Left lung (tissue), 10 donors: ENCODE results near the gene LGALS3BP. TPM values are rescaled to one million over a fixed set of nuclear protein-coding genes. Genes with fewer than 3 reads are reported as not detected.

Source experiments
- ATAC-seq: fragments of 200-7000 bp; cut with Tn5 transposase; one replicate; pipeline ENCODE4 v1.9.1; 2020; ENCODE audit warnings: moderate library complexity
- DNase-seq, 4 donors: peaks; one replicate each; pipeline ENCODE4 v3.0.0-alpha.2; 2013 to 2020
- H3K27ac ChIP-seq, 2 donors: fragments of 200-600 bp; sonication (generic) in 1 of 2; one replicate each; pipeline versions ENCODE4 v1.5.0 to v1.8.0; 2020 to 2021
- H3K27me3 ChIP-seq, 2 donors: fragments of 200-600 bp; sonication (generic) in 1 of 2; one replicate each; pipeline versions ENCODE4 v1.5.0 to v1.8.0; 2020 to 2021
- H3K36me3 ChIP-seq, 2 donors: fragments of 200-600 bp; sonication (generic) in 1 of 2; one replicate each; pipeline versions ENCODE4 v1.5.0 to v1.8.0; 2020 to 2021
- H3K4me1 ChIP-seq, 2 donors: fragments of 200-600 bp; one replicate each; pipeline ENCODE4 v1.8.0; 2021
- H3K4me3 ChIP-seq, 2 donors: fragments of 200-600 bp; sonication (generic) in 1 of 2; one replicate each; pipeline versions ENCODE4 v1.5.0 to v1.8.0; 2020 to 2021; ENCODE audit warnings: mild to moderate bottlenecking in 1 of 2
- H3K9me3 ChIP-seq, 2 donors: fragments of 200-600 bp; sonication (generic) in 1 of 2; one replicate each; pipeline versions ENCODE4 v1.5.0 to v1.8.0; 2020 to 2021
- CTCF ChIP-seq, 2 donors: fragments of 200-600 bp; sonication (generic) in 1 of 2; IDR thresholded peaks; one replicate each; pipeline versions ENCODE4 v1.5.0 to v1.8.0; 2021; ENCODE audit warnings: antibody characterized with exemption in 2 of 2
- intact Hi-C, 2 donors: fragments of 100-400 bp; cut with DNase I; formaldehyde crosslinking; loops; one replicate each; pipeline versions ENCODE4 v1.11.2 to v1.14.2; 2022
- polyA plus RNA-seq, 6 donors: library from polyadenylated mRNA; unstranded; fragments of 120-200 nt; gene quantifications; one replicate each; pipeline ENCODE4 v1.2.1, GENCODE V29; 2013; ENCODE audit not compliant: insufficient read length in 6 of 6
- total RNA-seq, 2 donors: library from RNA; stranded (reverse); fragmentation: NEBNext Ultra II Directional; extraction: Animal tissue kit (Norgen Biotek cat#: 25700); gene quantifications; one replicate each; pipeline ENCODE4 v1.2.1, GENCODE V29; 2021
- donor health status: DM: no; HTN: yes; CAD: no.
- donor health status: DM: no; HTN: no; CAD: no.

Gene LGALS3BP
- total and polyA plus RNA-seq, 8 donors = 155 to 688 (median 183) TPM

- DNase-seq (peak in 1 of 4 donors; percentile 32), ATAC-seq (no peak)
- H3K9me3 ChIP-seq = no peaks in the 10 kb centered on the region
- H3K27ac ChIP-seq = no peak overlapping the region
- no peak for TF ChIP-seq CTCF (IDR thresholded peaks at IDR 0.05)
- no peaks in the 10 kb centered on the region for H3K27me3 ChIP-seq
- H3K4me3 ChIP-seq = no peak overlapping the region
- peaks cover 0 to 29% of the 10 kb centered on the region in 2 donors for H3K4me1 ChIP-seq
- H3K36me3 ChIP-seq = peaks cover 0 to 46% of the 10 kb centered on the region in 2 donors
- intact Hi-C loops = loop anchor here in 1 of 2 donors (5.0 kb wide), 1 partner anchor 105 kb away; no protein-coding TSS in a partner anchor
Measured at GRCh38 chr17:78971756-78972506, 7.8 kb downstream of the LGALS3BP start.

- Histone ChIP-seq H3K4me3 (no peak overlapping the region), H3K27me3 (no peaks in the 10 kb centered on the region), H3K4me1 (peaks cover 0 to 21% of the 10 kb centered on the region in 2 donors), H3K9me3 (no peaks in the 10 kb centered on the region), H3K36me3 (peaks cover 0 to 48% of the 10 kb centered on the region in 2 donors), H3K27ac (no peak overlapping the region)
- intact Hi-C loops = loop anchor here in 1 of 2 donors (5.0 kb wide), 1 partner anchor 104 kb away; no protein-coding TSS in a partner anchor
- peak in 3 of 4 donors; percentile 83 to 87 (median 85) for DNase-seq
- peak; percentile 62 for ATAC-seq
- peak; percentile 80 to 96 for TF ChIP-seq CTCF (IDR thresholded peaks at IDR 0.05)
Measured at GRCh38 chr17:78970834-78971755, 8.6 kb downstream of the LGALS3BP start.

GRCh38 chr17:78969865-78970264, 9.9 kb downstream of the LGALS3BP start:
- peak in 1 of 4 donors; percentile 27 for DNase-seq
- H3K36me3 ChIP-seq = peaks cover 0 to 45% of the 10 kb centered on the region in 2 donors
- H3K4me3 ChIP-seq = no peak overlapping the region
- TF ChIP-seq CTCF (IDR thresholded peaks at IDR 0.05) = no peak
- no peak overlapping the region for H3K27ac ChIP-seq
- intact Hi-C loops = loop anchor here in 1 of 2 donors (5.0 kb wide), 1 partner anchor 103 kb away; no protein-coding TSS in a partner anchor
- no peaks in the 10 kb centered on the region for H3K27me3 ChIP-seq
- ATAC-seq = no peak
- peaks cover 0 to 11% of the 10 kb centered on the region in 2 donors for H3K4me1 ChIP-seq
- no peaks in the 10 kb centered on the region for H3K9me3 ChIP-seq

GRCh38 chr17:78967782-78968362, 11.9 kb downstream of the LGALS3BP start:
- H3K36me3 ChIP-seq = peaks cover 0 to 37% of the 10 kb centered on the region in 2 donors
- no peak for TF ChIP-seq CTCF (IDR thresholded peaks at IDR 0.05)
- no peak overlapping the region for H3K27ac ChIP-seq
- DNase-seq (no peak), ATAC-seq (no peak)
- peaks cover 0 to 11% of the 10 kb centered on the region in 2 donors for H3K4me1 ChIP-seq
- H3K4me3 ChIP-seq = no peak overlapping the region
- intact Hi-C loops = no loop called here
- H3K27me3 ChIP-seq = no peaks in the 10 kb centered on the region
- H3K9me3 ChIP-seq = no peaks in the 10 kb centered on the region
